Fibroblast of the aortic adventitia (primary cell): Measurements from ENCODE around the gene HOXD12. TPM values are rescaled to one million over a fixed set of nuclear protein-coding genes. Genes with fewer than 3 reads are reported as not detected.

Experiments used
- DNase-seq: peaks from one replicate; pipeline ENCODE4 v3.0.0-alpha.2; 2010; ENCODE audit warnings: low read depth
- H3K4me3 ChIP-seq: 2 replicates; pipeline ENCODE4 v1.5.1; 2011; ENCODE audit warnings: low read depth, mild to moderate bottlenecking, control low read depth, low read length, moderate library complexity
- total RNA-seq: library from RNA; depleted of rRNA; stranded (reverse); fragments of >200 nt; gene quantifications from 2 replicates; pipeline ENCODE4 v1.2.3, GENCODE V29; 2012; ENCODE audit warnings: low replicate concordance
- TF ChIP-seq, protein P1 (sequence below): IDR thresholded peaks from 2 replicates; pipeline ENCODE4 v1.5.1; 2011; ENCODE audit warnings: mild to moderate bottlenecking, low read length, control low read depth, inconsistent platforms; ENCODE audit not compliant: insufficient read depth

The HOXD12 gene
- total RNA-seq, 1 donor = not detected

GRCh38 chr2:176123411-176124109 lies 24.0 kb downstream of the HOXD12 start:
- DNase-seq = no peak
- TF ChIP-seq, protein P1, sequence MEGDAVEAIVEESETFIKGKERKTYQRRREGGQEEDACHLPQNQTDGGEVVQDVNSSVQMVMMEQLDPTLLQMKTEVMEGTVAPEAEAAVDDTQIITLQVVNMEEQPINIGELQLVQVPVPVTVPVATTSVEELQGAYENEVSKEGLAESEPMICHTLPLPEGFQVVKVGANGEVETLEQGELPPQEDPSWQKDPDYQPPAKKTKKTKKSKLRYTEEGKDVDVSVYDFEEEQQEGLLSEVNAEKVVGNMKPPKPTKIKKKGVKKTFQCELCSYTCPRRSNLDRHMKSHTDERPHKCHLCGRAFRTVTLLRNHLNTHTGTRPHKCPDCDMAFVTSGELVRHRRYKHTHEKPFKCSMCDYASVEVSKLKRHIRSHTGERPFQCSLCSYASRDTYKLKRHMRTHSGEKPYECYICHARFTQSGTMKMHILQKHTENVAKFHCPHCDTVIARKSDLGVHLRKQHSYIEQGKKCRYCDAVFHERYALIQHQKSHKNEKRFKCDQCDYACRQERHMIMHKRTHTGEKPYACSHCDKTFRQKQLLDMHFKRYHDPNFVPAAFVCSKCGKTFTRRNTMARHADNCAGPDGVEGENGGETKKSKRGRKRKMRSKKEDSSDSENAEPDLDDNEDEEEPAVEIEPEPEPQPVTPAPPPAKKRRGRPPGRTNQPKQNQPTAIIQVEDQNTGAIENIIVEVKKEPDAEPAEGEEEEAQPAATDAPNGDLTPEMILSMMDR = no peak
- no peak overlapping the region for H3K4me3 ChIP-seq

DNA sequence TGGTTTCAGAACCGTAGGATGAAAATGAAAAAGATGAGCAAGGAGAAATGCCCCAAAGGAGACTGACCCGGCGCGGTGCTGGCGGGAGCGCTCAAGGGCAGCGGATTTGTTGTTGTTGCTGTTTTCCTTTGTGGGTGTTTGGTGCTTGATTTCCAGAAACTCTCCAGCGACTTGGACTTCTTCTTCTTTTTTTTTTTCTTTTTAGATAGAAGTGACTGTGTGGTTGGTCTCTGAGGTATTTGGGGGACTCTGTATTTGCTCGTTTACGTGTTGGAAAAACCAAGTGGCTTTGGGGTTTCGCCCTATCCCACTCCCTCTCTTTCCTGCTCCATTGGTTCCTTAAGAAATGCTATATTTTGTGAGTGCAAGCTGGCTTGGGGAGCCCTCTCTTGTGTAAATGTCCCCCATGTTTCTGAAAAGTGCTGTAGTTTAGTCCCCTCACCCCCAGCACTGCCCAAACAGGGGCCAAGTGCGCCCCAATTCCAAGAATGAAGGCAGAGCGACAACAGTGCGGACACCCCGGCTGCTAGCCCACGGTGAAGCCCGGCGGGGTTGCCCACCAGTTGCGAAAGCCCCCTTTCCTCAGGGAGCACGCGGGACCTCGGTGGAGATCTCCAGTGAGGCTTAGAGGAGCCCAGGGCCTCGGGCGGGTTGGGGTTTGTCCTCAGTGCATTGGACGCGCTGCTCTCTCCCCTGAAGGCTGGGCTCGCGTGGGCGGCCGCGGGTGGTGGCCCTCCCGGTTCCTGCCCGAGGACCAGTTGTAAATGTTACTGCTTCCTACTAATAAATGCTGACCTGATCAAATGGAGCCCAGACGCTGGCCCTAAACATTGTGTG lies 24.7 kb downstream of the HOXD12 start:
- no peak for DNase-seq
- TF ChIP-seq, protein P1 = no peak
- H3K4me3 ChIP-seq = no peak overlapping the region

DNA sequence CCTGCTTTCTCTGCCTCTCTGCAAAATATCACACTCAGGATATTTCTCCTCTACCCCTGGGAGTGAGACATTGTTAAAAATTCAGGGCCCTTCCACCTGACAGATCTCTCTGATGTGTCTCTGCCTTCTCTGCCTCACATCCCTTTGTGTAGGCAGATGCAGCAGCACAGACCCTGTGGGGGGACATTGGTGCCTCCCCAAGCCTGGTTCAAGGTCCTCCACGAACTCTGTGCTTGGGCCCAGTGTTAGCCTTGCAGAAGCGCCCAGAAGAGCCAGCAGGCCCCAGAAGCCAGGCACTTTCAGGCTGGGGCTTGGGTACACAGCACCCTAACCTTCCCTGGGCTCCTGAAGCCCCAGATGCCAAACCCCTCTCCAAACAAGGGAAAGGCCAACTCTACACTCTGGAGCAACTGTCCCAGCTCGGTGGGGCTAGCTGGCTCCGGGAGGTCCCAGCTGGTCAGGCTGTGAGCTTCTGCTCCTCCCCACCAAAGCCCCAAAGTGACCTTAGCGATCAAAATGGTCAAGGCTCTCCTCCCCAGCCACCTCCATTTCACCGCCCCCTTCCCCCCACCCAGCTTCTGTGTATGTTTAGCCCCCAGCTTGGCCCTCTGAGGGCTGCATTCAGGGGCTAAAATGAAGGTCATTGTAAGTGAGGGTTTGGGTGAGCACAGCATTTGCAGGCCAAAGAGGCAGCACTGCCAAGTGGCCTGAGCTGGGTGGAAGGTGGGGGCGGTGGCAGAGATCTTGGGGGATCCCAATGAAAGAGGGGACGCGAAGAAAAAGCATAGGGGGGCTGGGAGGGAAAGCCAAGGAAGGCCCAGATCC lies 25.6 kb downstream of the HOXD12 start:
- H3K4me3 ChIP-seq = no peak overlapping the region
- DNase-seq = no peak
- TF ChIP-seq, protein P1 = no peak

GRCh38 chr2:176125772-176126054 lies 26.1 kb downstream of the HOXD12 start:
- DNase-seq = no peak
- TF ChIP-seq, protein P1 = no peak
- no peak overlapping the region for H3K4me3 ChIP-seq

- peak; percentile 78 for DNase-seq
- TF ChIP-seq, protein P1 = peak; percentile 75
- no peak overlapping the region for H3K4me3 ChIP-seq
Measured at GRCh38 chr2:176126929-176127773, 27.6 kb downstream of the HOXD12 start.

DNA sequence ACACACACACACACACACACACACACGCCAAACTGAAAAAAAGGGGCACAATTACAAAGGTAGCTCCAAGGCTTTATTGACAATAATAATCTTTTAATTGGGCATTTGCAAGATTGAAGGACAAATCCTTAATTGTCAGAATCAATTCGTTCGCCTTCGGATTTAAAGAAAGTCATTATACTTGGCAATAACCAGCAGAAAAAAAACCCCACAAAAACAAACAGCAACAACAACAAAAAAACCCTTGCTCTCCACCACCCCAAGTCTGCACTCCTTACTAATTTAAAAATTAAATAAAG lies 28.1 kb downstream of the HOXD12 start:
- TF ChIP-seq, protein P1 = no peak
- H3K4me3 ChIP-seq = no peak overlapping the region
- DNase-seq = no peak
